Activated naive CD8-positive, alpha-beta T cell (primary cell): ENCODE data around the gene ZNF556.

Experiments
- H3K27ac Mint-ChIP-seq: one replicate; pipeline ENCODE4 v1.8.0; 2021; ENCODE audit warnings: mixed read lengths
- H3K27me3 Mint-ChIP-seq: one replicate; pipeline ENCODE4 v1.8.0; 2021; ENCODE audit warnings: mixed read lengths
- H3K36me3 Mint-ChIP-seq: one replicate; pipeline ENCODE4 v1.8.0; 2021; ENCODE audit warnings: mixed read lengths
- H3K4me1 Mint-ChIP-seq: one replicate; pipeline ENCODE4 v1.8.0; 2021; ENCODE audit warnings: low read depth, mixed read lengths
- H3K4me3 Mint-ChIP-seq: one replicate; pipeline ENCODE4 v1.8.0; 2021; ENCODE audit warnings: mild to moderate bottlenecking, mixed read lengths
- H3K9me3 Mint-ChIP-seq: one replicate; pipeline ENCODE4 v1.8.0; 2021; ENCODE audit warnings: low read depth, mixed read lengths

Gene ZNF556

GRCh38 chr19:2867025-2867991, at the start of gene ZNF556:
Gene ZNF556, plus strand, starts transcription at chr19:2867335. Its CDS starts 87 bp downstream, at chr19:2867422.
- Mint-ChIP-seq H3K4me1 (peaks cover 5% of the 10 kb centered on the region), H3K27ac (no peak within 1 kb of the TSS), H3K27me3 (peaks cover 3% of the 10 kb centered on the region), H3K4me3 (no peak within 1 kb of the TSS), H3K9me3 (no peaks in the 10 kb centered on the region), H3K36me3 (no peaks in the 10 kb centered on the region)

GRCh38 chr19:2819540-2820111, 47.5 kb upstream of the ZNF556 start, which contains the start of gene ZNF554:
Gene ZNF554, plus strand, starts transcription at chr19:2819868. Its CDS starts 204 bp downstream, at chr19:2820072.
- H3K36me3 Mint-ChIP-seq: no peaks in the 10 kb centered on the region
- H3K27ac Mint-ChIP-seq: no peak within 1 kb of the TSS
- H3K27me3 Mint-ChIP-seq: no peaks in the 10 kb centered on the region

GRCh38 chr19:2820112-2820702, 46.9 kb upstream of the ZNF556 start:
- Mint-ChIP-seq H3K4me3 (peak overlapping the region; percentile 86), H3K27me3 (no peaks in the 10 kb centered on the region), H3K4me1 (peaks cover 9% of the 10 kb centered on the region), H3K9me3 (no peaks in the 10 kb centered on the region), H3K36me3 (no peaks in the 10 kb centered on the region), H3K27ac (no peak overlapping the region)

More at GRCh38 chr19:2819540-2820111, 47.5 kb upstream of the ZNF556 start, which contains the start of gene ZNF554:
- Mint-ChIP-seq H3K4me3 (peak within 1 kb of the TSS; percentile 86), H3K4me1 (peaks cover 9% of the 10 kb centered on the region), H3K9me3 (no peaks in the 10 kb centered on the region)

DNA sequence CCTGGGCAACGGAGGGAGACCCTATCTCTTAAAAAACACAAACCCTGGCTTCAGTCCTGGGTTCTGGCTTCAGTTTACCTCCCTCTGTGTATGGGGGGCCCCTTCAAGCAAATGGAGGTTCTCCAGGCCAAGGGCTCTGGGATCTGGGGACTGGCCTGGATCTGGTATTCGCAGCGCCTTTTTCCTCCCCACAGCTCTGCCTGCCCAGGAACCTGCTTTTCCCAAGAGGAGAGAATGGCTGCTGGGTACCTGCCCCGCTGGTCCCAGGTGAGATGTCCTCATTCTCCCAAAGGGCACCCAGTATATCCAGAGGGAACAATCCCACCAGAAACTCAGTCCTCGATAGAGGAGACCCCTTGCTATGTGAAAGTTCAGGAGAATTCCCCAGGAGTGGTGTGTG, 44.3 kb upstream of the ZNF556 start:
- Mint-ChIP-seq H3K4me3 (no peak overlapping the region), H3K27me3 (no peaks in the 10 kb centered on the region)

DNA sequence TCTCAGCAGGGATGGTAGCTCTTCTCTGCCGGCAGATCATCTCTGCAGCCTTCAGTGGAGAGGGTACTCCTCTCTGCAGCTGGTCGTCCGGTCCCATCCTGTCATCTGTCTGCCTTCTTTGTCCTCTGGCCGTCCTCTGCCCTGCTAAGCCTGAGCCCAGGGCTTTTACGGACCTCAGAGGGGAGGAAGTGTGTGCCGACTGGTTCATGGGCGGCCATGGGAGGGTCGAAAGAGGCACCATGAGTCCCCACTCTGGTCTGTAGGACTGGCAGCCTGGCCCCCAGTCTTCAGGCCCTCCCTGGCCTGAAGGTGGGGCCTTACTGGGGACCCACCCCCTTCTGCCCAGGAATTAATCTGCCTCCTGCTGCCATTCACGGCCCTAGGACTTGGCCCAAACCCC, 43.5 kb upstream of the ZNF556 start:
- Mint-ChIP-seq H3K4me1 (peaks cover 3% of the 10 kb centered on the region), H3K4me3 (no peak overlapping the region), H3K27ac (no peak overlapping the region), H3K27me3 (no peaks in the 10 kb centered on the region), H3K9me3 (no peaks in the 10 kb centered on the region), H3K36me3 (peaks cover 8% of the 10 kb centered on the region)

More for the DNA sequence above, 44.3 kb upstream of the ZNF556 start:
- H3K36me3 Mint-ChIP-seq: peaks cover 4% of the 10 kb centered on the region
- peaks cover 5% of the 10 kb centered on the region for H3K4me1 Mint-ChIP-seq
- no peaks in the 10 kb centered on the region for H3K9me3 Mint-ChIP-seq
- no peak overlapping the region for H3K27ac Mint-ChIP-seq

GRCh38 chr19:2824129-2824528, 43.0 kb upstream of the ZNF556 start:
- Mint-ChIP-seq H3K36me3 (peaks cover 9% of the 10 kb centered on the region), H3K27me3 (no peaks in the 10 kb centered on the region), H3K9me3 (no peaks in the 10 kb centered on the region), H3K4me1 (peaks cover 3% of the 10 kb centered on the region), H3K27ac (no peak overlapping the region), H3K4me3 (no peak overlapping the region)

- no peaks in the 10 kb centered on the region for H3K4me1 Mint-ChIP-seq
- peaks cover 9% of the 10 kb centered on the region for H3K36me3 Mint-ChIP-seq
- no peaks in the 10 kb centered on the region for H3K9me3 Mint-ChIP-seq
- no peak overlapping the region for H3K27ac Mint-ChIP-seq
- no peaks in the 10 kb centered on the region for H3K27me3 Mint-ChIP-seq
- no peak overlapping the region for H3K4me3 Mint-ChIP-seq
Measured at GRCh38 chr19:2827022-2827421, 40.1 kb upstream of the ZNF556 start.

GRCh38 chr19:2827840-2828489, 39.2 kb upstream of the ZNF556 start:
- H3K27ac Mint-ChIP-seq: no peak overlapping the region
- no peaks in the 10 kb centered on the region for H3K9me3 Mint-ChIP-seq
- no peaks in the 10 kb centered on the region for H3K27me3 Mint-ChIP-seq
- no peak overlapping the region for H3K4me3 Mint-ChIP-seq
- H3K36me3 Mint-ChIP-seq: peaks cover 11% of the 10 kb centered on the region
- H3K4me1 Mint-ChIP-seq: no peaks in the 10 kb centered on the region

GRCh38 chr19:2834294-2834871, 32.8 kb upstream of the ZNF556 start:
- Mint-ChIP-seq H3K36me3 (peaks cover 27% of the 10 kb centered on the region), H3K9me3 (no peaks in the 10 kb centered on the region), H3K27ac (no peak overlapping the region), H3K4me3 (no peak overlapping the region), H3K4me1 (no peaks in the 10 kb centered on the region), H3K27me3 (no peaks in the 10 kb centered on the region)

- Mint-ChIP-seq H3K27me3 (no peaks in the 10 kb centered on the region), H3K9me3 (no peaks in the 10 kb centered on the region), H3K27ac (no peak overlapping the region), H3K36me3 (peaks cover 27% of the 10 kb centered on the region), H3K4me3 (no peak overlapping the region), H3K4me1 (peaks cover 4% of the 10 kb centered on the region)
Measured at GRCh38 chr19:2837430-2837829, 29.7 kb upstream of the ZNF556 start.

- peaks cover 22% of the 10 kb centered on the region for H3K4me1 Mint-ChIP-seq
- H3K4me3 Mint-ChIP-seq: peak within 1 kb of the TSS; percentile 90
- peak within 1 kb of the TSS; percentile 84 for H3K27ac Mint-ChIP-seq
- no peaks in the 10 kb centered on the region for H3K9me3 Mint-ChIP-seq
- peaks cover 16% of the 10 kb centered on the region for H3K36me3 Mint-ChIP-seq
- H3K27me3 Mint-ChIP-seq: no peaks in the 10 kb centered on the region
Measured at GRCh38 chr19:2840794-2841791, 26.0 kb upstream of the ZNF556 start, which contains the start of gene ZNF555. Gene ZNF555, plus strand, starts transcription at chr19:2841475. Its CDS starts 98 bp downstream, at chr19:2841573.

DNA sequence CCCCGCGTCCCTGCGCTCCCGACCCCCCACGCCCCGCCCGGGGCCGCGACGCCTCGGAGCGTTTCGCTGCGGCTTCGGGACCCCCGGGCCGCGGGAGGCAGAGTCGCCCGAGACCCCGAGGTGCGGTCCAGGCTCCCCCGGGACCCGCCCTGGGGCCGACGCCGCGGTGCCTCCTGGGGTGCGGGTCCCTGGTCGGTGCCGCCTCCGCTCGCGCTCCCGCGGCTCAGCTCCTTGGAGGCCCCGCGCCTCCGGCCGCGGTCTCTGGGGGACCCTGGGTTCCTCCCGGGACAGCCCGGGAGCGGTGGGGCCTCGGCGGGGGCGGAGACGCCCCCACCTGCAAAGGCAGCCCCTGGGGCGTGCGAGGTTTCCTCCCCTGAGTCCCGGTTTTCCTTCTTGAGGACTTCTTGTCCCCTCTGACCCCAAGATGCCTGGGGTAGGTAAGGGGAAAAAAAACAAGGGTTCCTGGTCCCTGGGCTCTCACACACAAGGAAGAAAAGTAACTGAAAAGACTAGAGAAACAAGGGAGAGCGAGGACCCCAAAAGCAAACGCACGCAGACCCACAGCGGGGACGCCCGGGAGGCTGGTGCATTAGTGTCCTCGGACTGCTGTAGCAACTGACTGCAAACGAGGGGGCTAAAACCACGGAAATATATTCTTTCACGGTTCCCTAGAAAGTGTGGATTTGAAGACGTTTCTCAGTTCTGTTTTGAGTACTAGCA, 25.1 kb upstream of the ZNF556 start:
- no peaks in the 10 kb centered on the region for H3K27me3 Mint-ChIP-seq
- H3K27ac Mint-ChIP-seq: peak overlapping the region; percentile 22
- H3K36me3 Mint-ChIP-seq: peaks cover 11% of the 10 kb centered on the region
- peak overlapping the region; percentile 81 for H3K4me3 Mint-ChIP-seq
- peaks cover 25% of the 10 kb centered on the region for H3K4me1 Mint-ChIP-seq
- H3K9me3 Mint-ChIP-seq: no peaks in the 10 kb centered on the region

DNA sequence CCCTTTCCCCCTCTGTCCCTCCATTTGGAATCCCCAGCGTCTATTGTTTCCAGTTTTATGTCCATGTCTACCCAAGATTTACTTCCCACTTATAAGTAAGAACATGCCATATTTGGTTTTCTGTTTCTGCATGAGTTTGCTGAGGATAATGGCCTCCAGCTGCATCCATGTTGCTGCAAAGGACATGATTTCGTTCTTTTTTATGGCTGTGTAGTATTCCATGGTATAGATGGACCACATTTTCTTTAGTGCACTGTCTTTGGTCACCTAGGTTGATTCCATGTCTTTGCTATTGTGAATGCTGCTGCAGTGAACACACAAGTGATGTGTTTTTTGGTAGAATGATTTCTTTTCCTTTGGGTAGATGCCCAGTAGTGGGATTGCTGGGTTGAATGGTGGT, 22.0 kb upstream of the ZNF556 start:
- Mint-ChIP-seq H3K27ac (no peak overlapping the region), H3K9me3 (no peaks in the 10 kb centered on the region)

More for the DNA sequence above, 22.0 kb upstream of the ZNF556 start:
- no peak overlapping the region for H3K4me3 Mint-ChIP-seq
- peaks cover 36% of the 10 kb centered on the region for H3K4me1 Mint-ChIP-seq
- H3K36me3 Mint-ChIP-seq: peaks cover 11% of the 10 kb centered on the region
- H3K27me3 Mint-ChIP-seq: no peaks in the 10 kb centered on the region
